Lung (tissue), 12 donors: ENCODE data around the gene PLXNA3. TPM values are rescaled to one million over a fixed set of nuclear protein-coding genes. Genes with fewer than 3 reads are reported as not detected.

Source experiments
- ATAC-seq: fragments of 200-7000 bp; cut with Tn5 transposase; one replicate; pipeline ENCODE4 v1.9.1; 2020; ENCODE audit warnings: moderate number of reproducible peaks; ENCODE audit not compliant: insufficient read depth, low FRiP score
- DNase-seq, 3 donors: peaks; one replicate each; pipeline ENCODE4 v3.0.0-alpha.2; 2013 to 2017
- H3K27ac ChIP-seq, 2 donors: one replicate each; pipeline ENCODE4 v1.5.1; 2013; ENCODE audit warnings: mild to moderate bottlenecking in 2 of 2, moderate library complexity in 2 of 2, control low read depth in 1 of 2, inconsistent platforms in 1 of 2, low read depth in 1 of 2, low read length in 1 of 2
- H3K27me3 ChIP-seq, 3 donors: one replicate each; pipeline ENCODE4 v1.5.1; 2013; ENCODE audit warnings: low read length in 2 of 3; ENCODE audit not compliant: control insufficient read depth in 3 of 3, insufficient read depth in 3 of 3
- H3K36me3 ChIP-seq, 4 donors: one replicate each; pipeline ENCODE4 v1.5.1; 2013; ENCODE audit warnings: low read length in 4 of 4, mild to moderate bottlenecking in 1 of 4, moderate library complexity in 1 of 4; ENCODE audit not compliant: control insufficient read depth in 4 of 4, insufficient read depth in 4 of 4
- H3K4me1 ChIP-seq, 5 donors: one replicate each; pipeline ENCODE4 v1.5.1; 2013; ENCODE audit warnings: low read length in 5 of 5, mild to moderate bottlenecking in 2 of 5, moderate library complexity in 1 of 5; ENCODE audit not compliant: control insufficient read depth in 5 of 5, insufficient read depth in 5 of 5
- H3K4me3 ChIP-seq: one replicate; pipeline ENCODE4 v1.5.1; 2013; ENCODE audit warnings: mild to moderate bottlenecking, control low read depth, moderate library complexity
- H3K9ac ChIP-seq, 2 donors: one replicate each; pipeline ENCODE4 v1.5.1; 2013; ENCODE audit warnings: low read length in 2 of 2, control low read depth in 1 of 2; ENCODE audit not compliant: insufficient read depth in 1 of 2
- H3K9me3 ChIP-seq, 4 donors: one replicate each; pipeline ENCODE4 v1.5.1; 2013; ENCODE audit warnings: low read length in 3 of 4, mild to moderate bottlenecking in 1 of 4, moderate library complexity in 1 of 4; ENCODE audit not compliant: control insufficient read depth in 4 of 4, insufficient read depth in 3 of 4
- WGBS, 2 donors: extraction: QIAGEN DNeasy Blood & Tissue Kit; methylation state at CpG; one replicate each; pipeline ENCODE4 v1.1.7; 2013; 5-methylcytosine and 5-hydroxymethylcytosine counted together
- polyA plus RNA-seq, 2 donors: library from polyadenylated mRNA; stranded (reverse); fragments of 200-250 nt; gene quantifications; one replicate each; pipeline ENCODE4 v1.2.1, GENCODE V29; 2013
- total RNA-seq, 2 donors: library from RNA; depleted of rRNA in 1 of 2; stranded (reverse); fragments of >200 nt in 1 of 2; gene quantifications; one replicate each; pipeline ENCODE4 v1.2.1, GENCODE V29; 2014 to 2021
- TF ChIP-seq, protein P1 (sequence below): IDR thresholded peaks from 2 replicates; pipeline ENCODE4 v1.5.1; 2012; ENCODE audit warnings: mild to moderate bottlenecking; ENCODE audit errors: control extremely low read depth, extremely low read depth
- donor health status: control.
- donor health status: control.
- donor health status: Bipolar disorder and iron deficiency.
- donor health status: healthy.
- donor health status: DM: yes; HTN: yes; CAD: no.

Gene PLXNA3
- total and polyA plus RNA-seq, 4 donors = 10.2 to 61.1 (median 16.7) TPM

DNA sequence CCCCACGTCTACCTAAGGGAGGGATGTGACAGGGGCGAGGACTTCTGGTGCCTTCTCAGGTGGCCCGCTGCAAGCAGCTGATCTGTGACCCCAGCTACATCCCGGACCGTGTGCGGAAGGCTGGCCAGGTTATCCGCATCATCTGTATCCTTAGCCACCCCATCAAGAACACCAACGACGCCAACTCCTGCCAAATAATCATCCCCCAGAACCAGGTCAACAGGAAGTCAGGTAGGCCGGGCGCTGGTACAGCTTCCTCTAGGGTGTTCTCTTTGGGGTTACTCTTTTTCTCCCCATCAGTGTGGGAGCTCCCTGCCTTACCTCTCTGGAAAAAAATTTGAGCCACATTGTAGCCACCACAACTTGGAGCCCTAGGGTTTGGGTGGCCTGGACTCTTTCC, 16.5 kb upstream of the PLXNA3 start:
- Histone ChIP-seq H3K9ac (no peak overlapping the region), H3K9me3 (peaks cover 0 to 2% (median 0%) of the 10 kb centered on the region in 4 donors), H3K4me3 (no peak overlapping the region), H3K27ac (no peak overlapping the region), H3K27me3 (no peaks in the 10 kb centered on the region), H3K4me1 (peaks cover 0 to 8% (median 0%) of the 10 kb centered on the region in 5 donors), H3K36me3 (peaks cover 0 to 21% (median 9%) of the 10 kb centered on the region in 4 donors)
- TF ChIP-seq, protein P1, sequence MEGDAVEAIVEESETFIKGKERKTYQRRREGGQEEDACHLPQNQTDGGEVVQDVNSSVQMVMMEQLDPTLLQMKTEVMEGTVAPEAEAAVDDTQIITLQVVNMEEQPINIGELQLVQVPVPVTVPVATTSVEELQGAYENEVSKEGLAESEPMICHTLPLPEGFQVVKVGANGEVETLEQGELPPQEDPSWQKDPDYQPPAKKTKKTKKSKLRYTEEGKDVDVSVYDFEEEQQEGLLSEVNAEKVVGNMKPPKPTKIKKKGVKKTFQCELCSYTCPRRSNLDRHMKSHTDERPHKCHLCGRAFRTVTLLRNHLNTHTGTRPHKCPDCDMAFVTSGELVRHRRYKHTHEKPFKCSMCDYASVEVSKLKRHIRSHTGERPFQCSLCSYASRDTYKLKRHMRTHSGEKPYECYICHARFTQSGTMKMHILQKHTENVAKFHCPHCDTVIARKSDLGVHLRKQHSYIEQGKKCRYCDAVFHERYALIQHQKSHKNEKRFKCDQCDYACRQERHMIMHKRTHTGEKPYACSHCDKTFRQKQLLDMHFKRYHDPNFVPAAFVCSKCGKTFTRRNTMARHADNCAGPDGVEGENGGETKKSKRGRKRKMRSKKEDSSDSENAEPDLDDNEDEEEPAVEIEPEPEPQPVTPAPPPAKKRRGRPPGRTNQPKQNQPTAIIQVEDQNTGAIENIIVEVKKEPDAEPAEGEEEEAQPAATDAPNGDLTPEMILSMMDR = no peak
- 89 to 92% methylated on average over 11 of the region's 11 CpGs for WGBS, 2 donors
- ATAC-seq = no peak
- no peak for DNase-seq

DNA sequence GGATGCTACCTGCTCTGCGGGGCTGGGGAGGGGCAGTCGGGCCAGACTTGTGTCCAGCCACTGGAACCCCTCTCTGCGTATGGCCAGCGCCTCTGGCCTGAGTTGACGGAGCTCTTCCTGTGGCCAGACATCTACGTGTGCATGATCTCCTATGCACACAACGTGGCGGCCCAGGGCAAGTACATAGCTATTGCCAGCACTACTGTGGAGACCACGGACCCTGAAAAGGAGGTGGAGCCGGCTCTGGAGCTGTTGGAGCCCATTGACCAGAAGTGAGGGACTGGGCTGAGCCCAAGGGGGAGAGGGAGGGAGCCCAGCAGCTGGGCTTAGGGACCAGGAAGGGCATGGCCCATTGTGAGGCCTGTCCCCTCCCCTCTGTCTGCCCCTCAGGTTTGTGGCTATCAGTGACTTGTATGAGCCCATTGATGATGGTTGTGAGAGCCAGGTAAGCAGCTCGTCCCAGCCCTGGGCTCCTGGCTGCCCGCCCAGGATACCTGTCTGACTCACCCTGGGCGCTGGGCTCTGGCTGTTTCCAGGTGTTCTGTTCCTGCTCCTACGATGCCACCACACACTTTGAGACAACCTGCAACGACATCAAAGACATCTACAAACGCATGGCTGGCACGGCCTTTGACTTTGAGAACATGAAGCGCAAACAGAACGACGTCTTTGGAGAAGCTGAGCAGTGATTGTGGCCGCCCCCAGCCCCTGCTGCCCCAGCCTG, 15.9 kb upstream of the PLXNA3 start:
- Histone ChIP-seq H3K36me3 (peaks cover 0 to 21% (median 9%) of the 10 kb centered on the region in 4 donors), H3K9me3 (peaks cover 0 to under 1% (median 0%) of the 10 kb centered on the region in 4 donors), H3K4me1 (peaks cover 0 to 8% (median 0%) of the 10 kb centered on the region in 5 donors), H3K27me3 (no peaks in the 10 kb centered on the region), H3K9ac (no peak overlapping the region), H3K27ac (no peak overlapping the region), H3K4me3 (no peak overlapping the region)
- WGBS, 2 donors = 87 to 92% methylated on average over 21 of the region's 21 CpGs
- DNase-seq (no peak), ATAC-seq (no peak)
- TF ChIP-seq, protein P1 = no peak

DNA sequence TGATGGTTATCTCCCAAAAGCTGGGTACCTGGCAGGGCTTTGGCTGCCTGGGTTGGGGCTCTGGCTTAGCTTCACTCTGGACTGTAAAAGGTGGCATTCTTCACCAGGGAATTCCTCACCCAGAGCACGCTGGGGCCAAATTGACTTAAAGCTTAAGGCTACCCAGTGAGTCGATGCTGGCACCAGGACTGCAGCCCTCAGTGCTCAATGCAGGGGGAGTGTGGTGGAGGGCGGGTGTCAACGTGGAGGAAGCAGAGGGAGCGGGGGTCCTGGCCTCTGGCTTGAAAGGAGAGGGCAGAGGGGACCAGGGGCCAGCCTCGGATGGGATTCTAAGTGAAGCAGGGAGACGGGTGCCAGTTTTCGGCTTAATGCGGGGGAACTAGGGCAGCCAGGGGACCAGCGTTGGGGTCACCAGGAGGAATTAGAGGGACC, 14.6 kb upstream of the PLXNA3 start:
- ATAC-seq = no peak
- WGBS, 2 donors = 17 to 43% methylated on average over 7 to 10 of the region's 10 CpGs
- H3K4me3 ChIP-seq = no peak overlapping the region
- H3K27me3 ChIP-seq = no peaks in the 10 kb centered on the region
- H3K9me3 ChIP-seq = no peaks in the 10 kb centered on the region
- TF ChIP-seq, protein P1 = no peak
- H3K9ac ChIP-seq = no peak overlapping the region
- H3K4me1 ChIP-seq = peaks cover 0 to 8% (median 0%) of the 10 kb centered on the region in 5 donors
- peaks cover 0 to 14% (median 10%) of the 10 kb centered on the region in 4 donors for H3K36me3 ChIP-seq
- peak overlapping the region; percentile 64 to 70 for H3K27ac ChIP-seq
- no peak for DNase-seq
